DMS53 treated with DMSO at 0.1 percent for 48 hours (cell line): ENCODE results near the gene MTCH2.
"Not testable (repeated sequence)": the region's sequence is repeated elsewhere in the genome, so short reads cannot be mapped to it uniquely, and the experiment has no call there.

Experiments used
- DNase-seq: peaks from one replicate; lab custom pipeline; 2025; ENCODE audit not compliant: unreplicated experiment; lab: John Stamatoyannopoulos, UW

The MTCH2 gene

DNA sequence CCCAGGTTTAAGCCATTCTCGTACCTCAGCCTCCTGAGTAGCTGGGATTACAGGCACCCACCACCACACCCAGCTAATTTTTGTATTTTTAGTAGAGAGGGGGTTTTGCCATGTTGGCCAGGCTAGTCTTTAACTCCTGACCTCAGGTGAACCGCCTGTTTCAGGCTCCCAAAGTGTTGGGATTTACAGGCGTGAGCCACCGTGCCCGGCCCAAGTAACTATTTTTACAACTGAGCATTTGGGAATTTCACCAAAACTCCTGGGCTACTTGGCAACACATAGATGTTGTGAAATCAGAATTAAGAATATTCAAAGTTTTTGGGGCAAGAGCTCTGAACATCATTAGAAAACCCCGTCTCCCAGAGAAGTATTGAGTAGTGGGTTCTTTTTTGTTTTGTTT, 1.9 kb downstream of the MTCH2 start:
- DNase-seq: not testable (repeated sequence)

- DNase-seq: not testable (repeated sequence)
Measured at GRCh38 chr11:47636331-47636730, 6.0 kb downstream of the MTCH2 start.

- no peak for DNase-seq
Measured at GRCh38 chr11:47631473-47631872, 10.9 kb downstream of the MTCH2 start.

- DNase-seq: no peak
Measured at GRCh38 chr11:47628026-47628425, 14.3 kb downstream of the MTCH2 start.

DNA sequence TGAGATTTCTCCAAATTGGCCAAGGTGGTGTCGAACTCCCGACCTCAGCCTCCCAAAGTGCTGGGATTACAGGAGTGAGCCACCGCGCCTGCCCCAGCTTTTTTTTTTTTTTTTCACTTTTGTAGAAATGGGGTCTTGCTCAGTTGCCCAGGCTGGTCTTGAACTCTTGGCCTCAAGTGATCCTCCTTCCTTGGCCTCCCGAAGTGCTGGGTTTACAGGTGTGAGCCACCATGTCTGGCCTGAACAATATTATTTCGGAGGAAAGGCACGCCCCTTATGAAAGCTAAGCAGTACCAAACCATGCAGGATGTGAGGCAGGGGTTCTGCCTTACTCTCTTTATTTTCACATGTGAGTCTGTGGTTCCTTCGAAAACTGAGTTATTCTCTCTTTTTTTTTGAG, 16.1 kb downstream of the MTCH2 start:
- no peak for DNase-seq

GRCh38 chr11:47620836-47621378, 21.5 kb downstream of the MTCH2 start:
- no peak for DNase-seq

DNA sequence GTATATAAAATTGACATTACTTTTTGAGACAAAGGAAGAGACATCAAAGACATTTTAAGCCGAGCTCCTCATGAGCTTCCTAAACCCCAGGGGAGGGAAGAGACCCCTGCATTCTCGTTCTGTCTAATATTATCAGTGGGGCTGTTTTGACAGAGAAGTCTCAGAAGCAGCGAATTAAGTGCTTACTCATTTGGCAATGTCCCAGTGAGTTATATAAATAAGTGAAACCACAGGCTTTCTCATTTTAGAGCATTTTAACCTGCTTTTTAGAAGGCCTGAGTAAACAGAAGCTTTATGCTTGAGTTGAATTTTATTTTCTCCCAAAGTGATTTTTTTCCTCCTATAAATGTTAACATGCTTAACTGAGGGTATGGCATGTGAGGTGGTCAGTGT, 24.9 kb downstream of the MTCH2 start:
- DNase-seq: no peak

GRCh38 chr11:47616726-47617416, 25.5 kb downstream of the MTCH2 start:
- no peak for DNase-seq

DNA sequence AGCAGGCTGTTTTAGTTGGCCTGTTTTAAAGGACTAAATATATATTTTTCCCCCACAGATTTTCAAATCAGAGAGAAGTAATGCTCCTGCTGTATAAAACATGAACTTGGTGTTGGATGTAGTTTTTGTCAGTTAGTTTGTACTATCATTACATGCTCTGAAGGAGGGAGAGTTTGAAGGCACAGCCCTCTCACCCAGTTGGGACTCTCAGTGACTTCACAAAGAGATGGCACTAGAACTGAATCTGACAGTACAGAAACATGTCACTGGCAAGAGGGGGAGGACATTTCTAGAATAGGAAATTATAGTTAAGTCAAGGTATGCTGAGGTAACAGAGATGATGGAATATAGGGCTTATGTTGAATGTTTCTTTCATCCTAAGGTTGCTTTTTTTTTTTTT, 27.1 kb downstream of the MTCH2 start:
- DNase-seq: no peak

DNA sequence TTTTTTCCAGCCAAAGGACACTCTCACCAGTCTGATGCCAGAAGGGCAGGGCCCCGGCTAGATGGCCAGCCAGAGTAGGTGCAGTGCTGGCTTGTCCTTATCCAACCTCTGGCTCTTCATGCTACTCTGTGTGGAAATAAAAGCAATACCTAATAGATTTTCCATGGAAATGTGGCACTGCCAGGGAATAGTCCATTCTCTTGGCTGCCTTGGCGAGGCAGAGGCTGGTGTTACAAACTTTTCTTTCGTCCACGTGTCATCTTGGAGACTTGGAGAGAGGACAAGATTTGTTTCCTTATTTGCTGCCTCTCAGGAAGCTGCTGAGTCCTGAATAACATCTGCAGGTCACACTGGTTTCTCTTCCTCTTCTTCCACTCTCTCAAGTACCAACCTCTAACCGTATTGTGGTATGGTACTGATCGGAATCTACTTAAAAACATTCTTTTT, 31.0 kb downstream of the MTCH2 start:
- DNase-seq: no peak

DNA sequence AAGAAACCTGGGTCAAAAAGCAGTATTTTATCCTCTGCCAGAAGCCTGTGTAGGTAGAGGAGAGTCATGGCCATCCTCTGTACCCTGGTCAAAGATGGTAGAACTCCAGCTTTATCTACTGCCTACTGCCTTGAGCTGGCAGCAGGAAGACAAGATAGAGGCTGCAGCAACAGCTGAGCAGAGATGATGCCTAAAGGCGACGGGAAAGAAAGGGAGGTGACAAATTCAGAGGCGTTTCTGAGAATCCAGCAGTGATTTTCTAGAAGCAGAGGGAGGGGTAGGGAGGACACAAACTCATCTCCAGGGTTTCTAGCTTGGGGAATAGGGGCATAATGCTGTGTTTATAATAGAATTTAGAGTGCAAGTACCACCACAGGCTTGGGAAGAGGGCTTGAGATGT, 32.7 kb downstream of the MTCH2 start:
- no peak for DNase-seq

DNA sequence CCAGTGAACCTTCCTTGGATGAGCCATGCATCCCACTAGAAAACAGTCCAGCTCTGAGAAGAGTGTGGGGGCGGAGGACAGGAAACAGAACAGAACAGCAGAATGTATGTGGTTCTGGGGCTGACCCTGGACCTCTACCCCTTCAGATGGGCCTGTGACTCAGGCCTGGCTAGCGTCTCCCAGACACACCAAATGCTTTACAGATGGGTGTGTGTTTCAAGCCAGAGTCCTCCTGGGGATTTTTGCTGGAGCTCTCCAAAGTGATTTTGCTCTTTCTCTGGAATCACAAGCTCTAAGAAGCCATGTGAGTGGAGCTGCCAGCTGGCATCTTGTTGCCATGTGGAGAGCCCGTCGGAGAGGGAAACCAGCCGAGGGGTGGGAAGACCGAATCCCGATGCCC, 35.0 kb downstream of the MTCH2 start:
- no peak for DNase-seq

GRCh38 chr11:47606731-47607130, 35.6 kb downstream of the MTCH2 start:
- DNase-seq: no peak

- no peak for DNase-seq
Measured at GRCh38 chr11:47605921-47606320, 36.4 kb downstream of the MTCH2 start.

DNA sequence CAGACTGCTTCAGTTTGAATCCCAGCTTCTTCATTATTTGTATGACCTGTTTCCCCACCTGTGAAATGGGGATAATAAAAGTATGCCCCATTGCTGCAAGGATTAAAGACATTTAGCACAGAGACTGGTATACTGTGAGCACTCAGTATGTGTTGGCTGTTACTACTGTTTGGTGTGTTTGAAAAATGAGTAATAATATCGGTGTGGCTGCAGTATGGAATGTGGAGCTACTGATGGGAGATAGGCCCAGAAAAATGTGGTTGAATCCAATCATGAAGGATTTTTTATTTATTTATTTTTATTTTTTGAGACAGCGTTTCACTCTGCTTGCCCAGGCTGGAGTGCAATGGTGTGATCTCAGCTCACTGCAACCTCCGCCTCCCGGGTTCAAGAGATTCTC, 39.1 kb downstream of the MTCH2 start:
- DNase-seq: no peak

DNA sequence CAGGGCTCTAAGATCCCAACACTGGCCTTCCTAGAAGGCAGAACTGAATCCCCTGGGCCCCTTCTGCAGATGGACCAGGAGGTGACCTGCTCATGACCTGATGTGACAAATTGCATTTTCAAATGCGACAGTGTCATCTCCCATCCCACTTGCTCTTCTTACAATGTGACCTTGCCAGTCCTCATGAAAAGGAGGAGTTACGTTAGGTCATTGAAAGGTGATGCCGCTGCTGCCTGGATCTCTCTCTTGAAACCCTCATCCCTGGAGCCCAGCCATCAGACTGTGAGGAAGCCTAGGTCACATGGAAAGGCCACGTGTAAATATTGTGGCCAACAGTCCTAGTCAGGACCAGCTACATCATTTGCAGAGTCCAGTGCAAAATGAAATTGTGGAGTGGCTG, 42.5 kb downstream of the MTCH2 start:
- no peak for DNase-seq

DNA sequence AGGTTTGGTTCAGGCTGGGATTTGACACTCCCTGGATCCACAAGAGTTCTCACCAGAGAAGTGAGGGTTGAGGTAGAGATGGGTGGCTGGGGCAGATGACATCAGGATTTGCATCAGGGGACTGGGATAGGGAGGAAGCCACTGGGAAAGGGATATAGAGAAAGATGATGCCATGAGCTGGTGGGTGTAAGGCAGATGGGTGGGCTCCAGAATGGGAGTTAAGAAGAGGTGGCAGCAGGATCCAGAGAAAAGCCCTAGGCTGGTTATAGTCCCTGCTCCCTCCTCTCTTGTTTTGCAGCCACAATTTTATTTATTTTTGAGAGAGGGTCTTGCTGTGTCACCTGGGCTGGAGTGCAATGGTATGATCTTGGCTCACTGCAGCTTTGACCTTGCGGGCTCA, 46.4 kb downstream of the MTCH2 start:
- no peak for DNase-seq

GRCh38 chr11:47595029-47595428, 47.3 kb downstream of the MTCH2 start:
- no peak for DNase-seq

- no peak for DNase-seq
Measured at GRCh38 chr11:47593934-47594855, 48.2 kb downstream of the MTCH2 start, which contains the start of gene C1QTNF4. TSS of gene C1QTNF4 (minus strand) at chr11:47594411. CDS start at chr11:47590810, 3,601 bp downstream.

DNA sequence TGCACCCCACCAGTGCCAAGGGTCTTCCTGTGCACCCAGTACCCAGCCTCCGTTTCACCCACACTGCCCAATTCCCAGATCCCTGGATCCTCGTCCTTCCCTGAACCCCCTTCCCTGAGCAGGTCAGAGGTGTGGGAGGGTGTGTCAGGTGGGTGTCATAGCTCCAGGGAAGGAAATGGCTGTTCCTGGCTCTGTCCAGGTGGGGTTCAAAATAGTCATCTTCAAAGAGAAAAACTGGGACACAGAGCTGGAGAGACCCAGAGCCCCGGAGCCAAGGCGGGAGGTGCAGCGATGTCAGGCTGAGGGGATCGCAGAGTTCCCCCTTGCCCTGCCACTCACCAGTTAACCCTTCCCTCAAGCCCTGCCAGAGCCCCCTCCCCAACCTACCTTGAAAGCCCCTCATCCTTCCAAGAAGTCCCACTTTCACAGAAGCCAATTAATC, 48.8 kb downstream of the MTCH2 start:
- DNase-seq: no peak

DNA sequence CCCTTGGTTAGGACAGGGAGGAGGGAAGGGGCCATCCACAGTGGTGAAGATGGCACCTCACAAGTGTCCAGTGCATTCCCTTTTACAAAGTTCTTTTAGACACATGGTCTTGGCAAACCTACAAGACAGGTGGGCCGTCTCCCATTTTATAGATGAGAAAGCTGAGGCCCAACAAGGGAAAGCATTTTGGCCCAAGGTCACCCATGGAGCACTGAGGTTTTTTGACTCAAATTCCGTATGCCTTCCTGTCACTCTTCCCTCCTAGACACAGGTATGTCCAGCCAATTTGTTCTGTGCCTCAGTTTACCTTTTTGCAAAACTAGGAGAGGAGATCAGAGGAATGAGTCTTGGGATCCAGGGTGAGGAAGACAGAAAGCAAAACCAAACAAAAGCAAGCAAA, 49.4 kb downstream of the MTCH2 start:
- DNase-seq: no peak

GRCh38 chr11:47592251-47592650, 50.1 kb downstream of the MTCH2 start:
- DNase-seq: no peak
